Neural crest cell (in vitro differentiated cells): ENCODE results near the gene KRTAP6-1. TPM values are rescaled to one million over a fixed set of nuclear protein-coding genes. Genes with fewer than 3 reads are reported as not detected.

Experiments
- DNase-seq: peaks from one replicate; pipeline ENCODE4 v3.0.0; 2021; ENCODE audit warnings: low read depth, mixed read lengths, low spot score
- H3K27ac Mint-ChIP-seq: one replicate; pipeline ENCODE4 v1.8.0; 2021; ENCODE audit warnings: mild to moderate bottlenecking, mixed read lengths; ENCODE audit not compliant: unreplicated experiment
- H3K27me3 Mint-ChIP-seq: 2 replicates; pipeline ENCODE4 v1.8.0; 2021; ENCODE audit warnings: low read depth, mild to moderate bottlenecking, mixed read lengths
- H3K36me3 Mint-ChIP-seq: 2 replicates; pipeline ENCODE4 v1.8.0; 2021; ENCODE audit warnings: low read depth, mild to moderate bottlenecking, mixed read lengths
- H3K4me1 Mint-ChIP-seq: 2 replicates; pipeline ENCODE4 v1.8.0; 2021; ENCODE audit warnings: mixed read lengths
- H3K4me3 Mint-ChIP-seq: one replicate; pipeline ENCODE4 v1.8.0; 2021; ENCODE audit warnings: mild to moderate bottlenecking, mixed read lengths
- H3K9me3 Mint-ChIP-seq: 2 replicates; pipeline ENCODE4 v1.8.0; 2021; ENCODE audit warnings: mixed read lengths
- total RNA-seq: library from RNA; stranded (reverse); gene quantifications from 2 replicates; pipeline ENCODE4 v1.2.1, GENCODE V29; 2021
- TF ChIP-seq, protein P1 (sequence below): fragments of 200-600 bp; sonication (generic); conservative IDR thresholded peaks from 2 replicates; pipeline ENCODE4 v1.5.0; 2021; ENCODE audit warnings: antibody characterized with exemption, mild to moderate bottlenecking

KRTAP6-1 gene
- total RNA-seq, 1 donor from 2014 or later: not detected

DNA sequence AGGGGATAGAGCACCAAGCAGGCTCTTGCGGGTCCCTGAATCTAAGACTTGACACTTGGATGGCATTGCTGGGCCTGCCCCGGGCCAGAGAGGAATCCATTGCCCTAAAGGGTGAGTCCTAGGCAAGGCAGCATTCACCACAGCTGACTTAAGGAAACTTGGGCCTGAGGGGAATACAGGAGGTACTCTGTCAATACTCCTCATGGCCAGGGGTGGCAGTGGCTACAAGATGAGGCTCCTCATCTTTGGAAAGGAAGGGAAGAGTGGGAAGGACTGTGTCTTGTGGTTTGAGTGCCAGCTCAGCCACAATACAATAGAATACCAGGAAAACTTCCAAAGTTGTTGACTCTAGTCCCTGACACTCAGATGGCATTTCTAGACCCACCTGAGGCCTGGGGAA lies 7.8 kb downstream of the KRTAP6-1 start:
- Mint-ChIP-seq H3K4me1 (no peaks in the 10 kb centered on the region), H3K27me3 (no peaks in the 10 kb centered on the region), H3K36me3 (no peaks in the 10 kb centered on the region), H3K9me3 (peaks cover 21% of the 10 kb centered on the region), H3K4me3 (no peak overlapping the region), H3K27ac (no peak overlapping the region)
- TF ChIP-seq, protein P1, sequence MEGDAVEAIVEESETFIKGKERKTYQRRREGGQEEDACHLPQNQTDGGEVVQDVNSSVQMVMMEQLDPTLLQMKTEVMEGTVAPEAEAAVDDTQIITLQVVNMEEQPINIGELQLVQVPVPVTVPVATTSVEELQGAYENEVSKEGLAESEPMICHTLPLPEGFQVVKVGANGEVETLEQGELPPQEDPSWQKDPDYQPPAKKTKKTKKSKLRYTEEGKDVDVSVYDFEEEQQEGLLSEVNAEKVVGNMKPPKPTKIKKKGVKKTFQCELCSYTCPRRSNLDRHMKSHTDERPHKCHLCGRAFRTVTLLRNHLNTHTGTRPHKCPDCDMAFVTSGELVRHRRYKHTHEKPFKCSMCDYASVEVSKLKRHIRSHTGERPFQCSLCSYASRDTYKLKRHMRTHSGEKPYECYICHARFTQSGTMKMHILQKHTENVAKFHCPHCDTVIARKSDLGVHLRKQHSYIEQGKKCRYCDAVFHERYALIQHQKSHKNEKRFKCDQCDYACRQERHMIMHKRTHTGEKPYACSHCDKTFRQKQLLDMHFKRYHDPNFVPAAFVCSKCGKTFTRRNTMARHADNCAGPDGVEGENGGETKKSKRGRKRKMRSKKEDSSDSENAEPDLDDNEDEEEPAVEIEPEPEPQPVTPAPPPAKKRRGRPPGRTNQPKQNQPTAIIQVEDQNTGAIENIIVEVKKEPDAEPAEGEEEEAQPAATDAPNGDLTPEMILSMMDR: no peak
- no peak for DNase-seq

DNA sequence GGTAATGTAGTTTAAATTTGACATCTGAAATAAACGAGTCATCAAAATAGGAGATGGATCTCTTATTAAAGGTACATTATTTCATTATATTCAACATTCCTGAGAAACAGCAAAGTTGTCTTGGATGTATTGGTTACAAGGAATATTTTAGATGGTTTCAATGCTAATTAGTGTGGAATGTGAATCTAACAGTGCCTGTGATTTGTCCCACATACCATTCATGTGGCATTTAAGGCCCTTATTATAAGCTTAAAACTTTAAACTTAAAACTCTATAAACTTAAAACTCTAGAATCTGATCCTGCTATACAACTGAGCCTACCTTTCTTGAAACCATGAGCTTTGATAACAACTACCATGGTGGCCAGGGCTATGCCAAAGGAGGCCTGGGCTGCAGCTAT lies 12.9 kb downstream of the KRTAP6-1 start, which contains the start of gene KRTAP22-1:
Gene KRTAP22-1 (plus strand): TSS at position 301 of the 400 bp plus-strand sequence.
- TF ChIP-seq, protein P1: no peak
- H3K9me3 Mint-ChIP-seq: peaks cover 17% of the 10 kb centered on the region

DNA sequence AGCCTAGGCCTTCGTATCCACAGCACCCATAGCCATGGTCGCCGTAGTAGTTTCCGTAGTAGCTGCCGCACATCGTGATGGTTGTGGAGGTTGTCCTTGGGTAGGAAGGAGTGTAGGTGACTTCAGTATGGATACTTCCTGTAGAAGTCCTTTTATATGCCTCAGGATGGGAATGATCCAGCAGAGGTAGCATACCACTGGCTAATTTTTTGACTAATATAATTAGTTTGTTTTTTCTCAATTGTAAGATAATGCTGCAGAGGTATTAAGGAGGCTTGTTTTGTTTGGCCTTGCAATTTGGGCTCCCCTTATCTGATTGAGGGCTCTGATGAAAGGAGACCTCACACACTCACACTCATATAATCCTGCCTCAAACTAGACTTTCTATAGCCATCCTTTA lies 14.9 kb downstream of the KRTAP6-1 start, which contains the start of gene KRTAP6-2:
Gene KRTAP6-2 (minus strand): TSS at position 101 of the 400 bp plus-strand sequence. CDS start 28 bp downstream, at position 73.
- TF ChIP-seq, protein P1: no peak
- H3K36me3 Mint-ChIP-seq: peaks cover 3% of the 10 kb centered on the region
- H3K4me1 Mint-ChIP-seq: no peaks in the 10 kb centered on the region
- H3K27ac Mint-ChIP-seq: no peak within 1 kb of the TSS
- no peaks in the 10 kb centered on the region for H3K27me3 Mint-ChIP-seq
- peaks cover 19% of the 10 kb centered on the region for H3K9me3 Mint-ChIP-seq
- no peak within 1 kb of the TSS for H3K4me3 Mint-ChIP-seq
- no peak for DNase-seq

More for the DNA sequence above, 12.9 kb downstream of the KRTAP6-1 start, which contains the start of gene KRTAP22-1:
- Mint-ChIP-seq H3K27ac (no peak within 1 kb of the TSS), H3K27me3 (no peaks in the 10 kb centered on the region), H3K4me3 (no peak within 1 kb of the TSS), H3K36me3 (peaks cover 3% of the 10 kb centered on the region), H3K4me1 (no peaks in the 10 kb centered on the region)
- no peak for DNase-seq

DNA sequence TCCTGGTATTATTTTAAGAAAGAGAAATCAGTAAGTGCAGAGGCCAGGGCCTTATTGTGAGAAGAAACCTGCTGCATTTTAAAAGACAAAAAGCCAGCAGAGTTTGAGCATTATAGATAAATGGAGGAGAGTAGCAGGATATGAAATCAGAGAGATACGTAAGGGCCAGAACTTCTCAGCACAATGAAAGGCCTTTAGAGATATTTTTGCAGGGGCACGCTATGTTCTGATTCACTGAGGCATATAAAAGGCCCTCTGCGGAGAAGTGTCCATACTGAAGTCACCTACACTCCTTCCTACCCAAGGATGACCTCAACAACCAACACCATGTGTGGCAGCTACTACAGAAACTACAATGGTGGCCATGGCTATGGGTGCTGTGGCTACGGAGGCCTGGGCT lies 21.6 kb downstream of the KRTAP6-1 start, which contains the start of gene KRTAP6-3:
Gene KRTAP6-3 (plus strand): TSS at position 301 of the 400 bp plus-strand sequence. CDS start 6 bp downstream, at position 307.
- H3K36me3 Mint-ChIP-seq: no peaks in the 10 kb centered on the region
- no peak within 1 kb of the TSS for H3K4me3 Mint-ChIP-seq
- peaks cover 10% of the 10 kb centered on the region for H3K9me3 Mint-ChIP-seq
- no peak for DNase-seq
- no peaks in the 10 kb centered on the region for H3K4me1 Mint-ChIP-seq
- TF ChIP-seq, protein P1: no peak
- H3K27ac Mint-ChIP-seq: no peak within 1 kb of the TSS
- H3K27me3 Mint-ChIP-seq: no peaks in the 10 kb centered on the region

DNA sequence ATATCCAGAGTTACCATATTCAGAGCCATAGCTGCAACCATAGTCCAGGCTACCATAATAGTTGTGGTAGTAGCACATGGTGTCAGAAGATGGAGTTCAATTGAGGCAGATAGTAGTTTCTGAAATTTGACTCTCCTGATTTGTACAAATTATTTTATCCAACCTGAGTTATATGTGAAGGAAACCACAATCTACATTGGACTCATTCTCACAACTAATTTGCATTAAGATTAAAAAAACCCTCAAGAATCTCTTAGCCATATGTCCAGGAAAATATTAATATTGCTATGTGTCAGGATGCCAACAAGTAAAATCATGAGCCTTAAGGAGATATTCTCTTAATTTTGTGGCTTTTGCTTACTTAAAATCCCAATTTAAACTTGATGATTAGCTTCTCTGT lies 23.4 kb downstream of the KRTAP6-1 start, which contains the start of gene KRTAP22-2:
Gene KRTAP22-2 (minus strand): TSS at position 101 of the 400 bp plus-strand sequence.
- Mint-ChIP-seq H3K4me1 (no peaks in the 10 kb centered on the region), H3K36me3 (no peaks in the 10 kb centered on the region), H3K27ac (no peak within 1 kb of the TSS), H3K4me3 (no peak within 1 kb of the TSS), H3K27me3 (no peaks in the 10 kb centered on the region), H3K9me3 (peaks cover 9% of the 10 kb centered on the region)
- DNase-seq: no peak
- TF ChIP-seq, protein P1: no peak
